ENCODE results near the gene MROH2A. TPM values are rescaled to one million over a fixed set of nuclear protein-coding genes. Genes with fewer than 3 reads are reported as not detected.
"Not testable (repeated sequence)": the region's sequence is repeated elsewhere in the genome, so short reads cannot be mapped to it uniquely, and the experiment has no call there.

MROH2A gene
- total RNA-seq, 1 donor from 2014 or later = not detected

GRCh38 chr2:233745073-233745755 is 32.9 kb upstream of the MROH2A start:
- no peak for DNase-seq (ENCODE audit: extremely low spot score, unreplicated experiment)
- H3K27me3 Mint-ChIP-seq = peaks cover 24% of the 10 kb centered on the region

GRCh38 chr2:233745838-233746237 is 32.3 kb upstream of the MROH2A start:
- H3K36me3 Mint-ChIP-seq; DNase-seq (ENCODE audit: extremely low spot score, unreplicated experiment); H3K9me3 Mint-ChIP-seq; H3K4me1 Mint-ChIP-seq (ENCODE audit: unreplicated experiment); H3K4me3 Mint-ChIP-seq; H3K27ac Mint-ChIP-seq: not testable (repeated sequence)
- H3K27me3 Mint-ChIP-seq = peaks cover 20% of the 10 kb centered on the region

More at GRCh38 chr2:233745073-233745755, 32.9 kb upstream of the MROH2A start:
- no peaks in the 10 kb centered on the region for H3K4me1 Mint-ChIP-seq (ENCODE audit: unreplicated experiment)
- H3K4me3 Mint-ChIP-seq = no peak overlapping the region
- no peak overlapping the region for H3K27ac Mint-ChIP-seq
- no peaks in the 10 kb centered on the region for H3K9me3 Mint-ChIP-seq
- no peak for TF ChIP-seq CTCF (conservative IDR thresholded peaks at IDR 0.05)
- no peaks in the 10 kb centered on the region for H3K36me3 Mint-ChIP-seq

- no peak for DNase-seq (ENCODE audit: extremely low spot score, unreplicated experiment)
- no peak overlapping the region for H3K27ac Mint-ChIP-seq
- no peaks in the 10 kb centered on the region for H3K36me3 Mint-ChIP-seq
- no peak for TF ChIP-seq CTCF (conservative IDR thresholded peaks at IDR 0.05)
- no peaks in the 10 kb centered on the region for H3K4me1 Mint-ChIP-seq (ENCODE audit: unreplicated experiment)
- no peak overlapping the region for H3K4me3 Mint-ChIP-seq
- peaks cover 14% of the 10 kb centered on the region for H3K27me3 Mint-ChIP-seq
- H3K9me3 Mint-ChIP-seq = no peaks in the 10 kb centered on the region
Measured at GRCh38 chr2:233746475-233747282, 31.5 kb upstream of the MROH2A start.

GRCh38 chr2:233747283-233747544 is 30.9 kb upstream of the MROH2A start:
- TF ChIP-seq CTCF (conservative IDR thresholded peaks at IDR 0.05) = no peak
- H3K27ac Mint-ChIP-seq = no peak overlapping the region

GRCh38 chr2:233750689-233751088 is 27.4 kb upstream of the MROH2A start:
- not testable (repeated sequence) for DNase-seq (ENCODE audit: extremely low spot score, unreplicated experiment); H3K9me3 Mint-ChIP-seq; H3K4me1 Mint-ChIP-seq (ENCODE audit: unreplicated experiment); H3K27ac Mint-ChIP-seq; H3K36me3 Mint-ChIP-seq; H3K4me3 Mint-ChIP-seq
- H3K27me3 Mint-ChIP-seq = peaks cover 11% of the 10 kb centered on the region

More at GRCh38 chr2:233747283-233747544, 30.9 kb upstream of the MROH2A start:
- H3K9me3 Mint-ChIP-seq = no peaks in the 10 kb centered on the region
- peaks cover 14% of the 10 kb centered on the region for H3K27me3 Mint-ChIP-seq
- DNase-seq (ENCODE audit: extremely low spot score, unreplicated experiment) = no peak
- H3K4me1 Mint-ChIP-seq (ENCODE audit: unreplicated experiment) = no peaks in the 10 kb centered on the region
- H3K36me3 Mint-ChIP-seq = no peaks in the 10 kb centered on the region
- no peak overlapping the region for H3K4me3 Mint-ChIP-seq

- not testable (repeated sequence) for H3K4me1 Mint-ChIP-seq (ENCODE audit: unreplicated experiment); H3K4me3 Mint-ChIP-seq; DNase-seq (ENCODE audit: extremely low spot score, unreplicated experiment); H3K9me3 Mint-ChIP-seq; H3K27me3 Mint-ChIP-seq; H3K36me3 Mint-ChIP-seq; H3K27ac Mint-ChIP-seq
Measured at GRCh38 chr2:233751212-233752009, 26.7 kb upstream of the MROH2A start.
